ENCODE data around the gene PROCA1. TPM values are rescaled to one million over a fixed set of nuclear protein-coding genes. Genes with fewer than 3 reads are reported as not detected.

PROCA1 gene, protein sequence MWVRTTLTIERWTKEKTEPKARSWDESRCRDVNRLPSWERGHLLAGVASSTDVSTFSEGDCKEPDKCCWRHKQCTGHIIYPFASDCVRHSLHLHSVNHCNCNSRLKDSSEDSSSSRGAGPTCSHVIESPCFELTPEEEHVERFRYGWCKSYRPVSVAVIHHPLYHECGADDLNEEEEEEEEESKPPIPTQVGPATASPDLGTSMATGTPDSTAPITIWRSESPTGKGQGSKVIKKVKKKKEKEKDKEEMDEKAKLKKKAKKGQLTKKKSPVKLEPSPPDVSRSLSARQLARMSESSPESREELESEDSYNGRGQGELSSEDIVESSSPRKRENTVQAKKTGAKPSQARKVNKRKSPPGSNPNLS
- total RNA-seq (1 to 10 TPM; 4.0 to 6.7 (median 5.0) TPM), polyA plus RNA-seq (1 to 10 TPM; 2.7 to 6.5 TPM)
- long read RNA-seq, donor 1, partial matches to known transcripts: 0 of 15 reads
- long read RNA-seq, donor 1, other reads (novel, unspliced or antisense): 14 of 15 reads
- long read RNA-seq, donor 2, partial matches to known transcripts: 0 of 2 reads
- long read RNA-seq, donor 2, other reads (novel, unspliced or antisense): 0 of 2 reads
- long read RNA-seq, donor 3, partial matches to known transcripts: 0 of 3 reads
- long read RNA-seq, donor 3, other reads (novel, unspliced or antisense): 1 of 3 reads

DNA sequence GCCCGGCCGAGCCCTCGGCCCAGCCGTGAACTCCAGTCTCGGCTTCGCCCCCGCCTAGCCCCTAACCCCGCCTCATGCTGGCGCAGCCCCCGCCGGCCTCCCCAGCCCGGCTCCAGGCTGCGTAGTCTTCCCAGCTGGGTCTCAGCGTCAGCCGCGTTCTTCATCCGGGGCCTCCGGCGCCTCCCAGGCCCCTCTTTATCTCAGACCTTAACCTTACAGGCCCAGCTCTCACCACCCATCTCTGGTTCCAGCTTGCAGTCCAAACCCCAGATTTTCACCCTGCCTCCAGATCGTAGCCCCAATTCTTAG lies at the start of gene PROCA1:
PROCA1 (minus strand) TSS at position 166 of the 309 bp plus-strand sequence. CDS start 228 bp downstream, outside the sequence.
- intact Hi-C loops (cut with DNase I): no loop called here
- Histone ChIP-seq H3K9me3 (no peaks in the 10 kb centered on the region), H3K4me3 (peak within 1 kb of the TSS; percentile 66), H3K36me3 (no peaks in the 10 kb centered on the region), H3K4me1 (ENCODE audit: insufficient read depth) (peaks cover 8% of the 10 kb centered on the region), H3K27ac (peak within 1 kb of the TSS; percentile 34 to 95), H3K27me3 (no peaks in the 10 kb centered on the region)
- peak in 2 of 5 donors; percentile 85 for DNase-seq
- no peak for TF ChIP-seq EP300 (IDR thresholded peaks at IDR 0.05)
- no peak for TF ChIP-seq POLR2A (IDR thresholded peaks at IDR 0.05)
- TF ChIP-seq, protein P1, sequence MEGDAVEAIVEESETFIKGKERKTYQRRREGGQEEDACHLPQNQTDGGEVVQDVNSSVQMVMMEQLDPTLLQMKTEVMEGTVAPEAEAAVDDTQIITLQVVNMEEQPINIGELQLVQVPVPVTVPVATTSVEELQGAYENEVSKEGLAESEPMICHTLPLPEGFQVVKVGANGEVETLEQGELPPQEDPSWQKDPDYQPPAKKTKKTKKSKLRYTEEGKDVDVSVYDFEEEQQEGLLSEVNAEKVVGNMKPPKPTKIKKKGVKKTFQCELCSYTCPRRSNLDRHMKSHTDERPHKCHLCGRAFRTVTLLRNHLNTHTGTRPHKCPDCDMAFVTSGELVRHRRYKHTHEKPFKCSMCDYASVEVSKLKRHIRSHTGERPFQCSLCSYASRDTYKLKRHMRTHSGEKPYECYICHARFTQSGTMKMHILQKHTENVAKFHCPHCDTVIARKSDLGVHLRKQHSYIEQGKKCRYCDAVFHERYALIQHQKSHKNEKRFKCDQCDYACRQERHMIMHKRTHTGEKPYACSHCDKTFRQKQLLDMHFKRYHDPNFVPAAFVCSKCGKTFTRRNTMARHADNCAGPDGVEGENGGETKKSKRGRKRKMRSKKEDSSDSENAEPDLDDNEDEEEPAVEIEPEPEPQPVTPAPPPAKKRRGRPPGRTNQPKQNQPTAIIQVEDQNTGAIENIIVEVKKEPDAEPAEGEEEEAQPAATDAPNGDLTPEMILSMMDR (IDR thresholded peaks at IDR 0.05): no peak
- 0 to 1% (median 1%) methylated on average over 19 to 20 of the region's 20 CpGs for WGBS, 3 donors

DNA sequence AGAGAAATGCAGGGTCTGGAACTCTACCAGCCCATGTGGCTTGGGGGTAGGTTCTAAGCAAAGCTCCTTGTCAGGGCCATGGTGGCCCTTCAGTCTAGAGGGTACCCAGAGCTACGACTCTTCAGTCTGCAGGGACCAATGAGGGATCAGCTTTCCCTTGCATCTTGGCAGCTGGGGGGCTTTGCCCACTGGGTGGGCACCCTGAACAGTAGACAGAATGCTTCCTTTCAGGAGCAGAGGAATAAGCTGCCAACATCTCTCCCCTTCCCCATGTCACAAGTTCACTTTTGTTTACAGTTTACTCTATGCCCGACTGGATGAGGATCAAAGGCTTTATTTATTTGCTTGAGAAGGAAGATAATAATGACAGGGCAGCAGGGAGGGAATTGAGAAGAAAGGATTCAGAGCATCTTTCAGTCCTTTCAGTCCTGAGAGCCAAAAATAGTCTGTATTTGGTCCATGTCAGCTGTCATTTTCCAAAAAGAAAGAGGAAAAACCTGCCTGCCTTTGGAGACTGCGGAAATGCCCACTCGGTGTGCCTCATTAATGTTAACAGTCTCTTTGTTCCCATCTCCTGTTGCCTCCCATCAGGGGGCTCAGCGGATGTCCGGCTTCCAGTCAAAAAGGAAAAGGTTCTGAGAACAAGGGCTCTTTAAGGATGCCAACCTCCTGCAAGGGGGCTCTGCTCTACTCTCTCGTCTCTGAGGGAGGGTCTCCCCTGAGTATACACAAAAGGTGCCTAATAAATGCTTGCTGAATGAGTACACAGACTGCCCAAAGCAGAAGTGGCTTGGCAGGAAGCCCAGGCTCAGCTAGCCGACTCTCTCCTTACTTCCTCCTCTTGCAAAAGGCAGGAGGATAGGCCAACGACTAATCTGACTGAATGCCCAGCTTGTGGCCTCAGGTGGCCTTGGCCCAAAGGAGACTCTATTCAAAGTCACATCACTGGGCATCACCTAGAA lies 49.2 kb upstream of the PROCA1 start:
- no peak for TF ChIP-seq POLR2A (IDR thresholded peaks at IDR 0.05)
- no peak for TF ChIP-seq EP300 (IDR thresholded peaks at IDR 0.05)
- TF ChIP-seq, protein P1 (IDR thresholded peaks at IDR 0.05): no peak
- intact Hi-C loops (cut with DNase I): loop anchor here in 3 of 4 donors (5.0 to 10.0 kb wide), 3 partner anchors 94 to 154 kb away; partner anchors contain the start of genes DHRS13 (in 1 of the 3) and ERAL1 (in 1 of the 3)
- WGBS, 3 donors: 43 to 50% (median 48%) methylated on average over 9 of the region's 9 CpGs

DNA sequence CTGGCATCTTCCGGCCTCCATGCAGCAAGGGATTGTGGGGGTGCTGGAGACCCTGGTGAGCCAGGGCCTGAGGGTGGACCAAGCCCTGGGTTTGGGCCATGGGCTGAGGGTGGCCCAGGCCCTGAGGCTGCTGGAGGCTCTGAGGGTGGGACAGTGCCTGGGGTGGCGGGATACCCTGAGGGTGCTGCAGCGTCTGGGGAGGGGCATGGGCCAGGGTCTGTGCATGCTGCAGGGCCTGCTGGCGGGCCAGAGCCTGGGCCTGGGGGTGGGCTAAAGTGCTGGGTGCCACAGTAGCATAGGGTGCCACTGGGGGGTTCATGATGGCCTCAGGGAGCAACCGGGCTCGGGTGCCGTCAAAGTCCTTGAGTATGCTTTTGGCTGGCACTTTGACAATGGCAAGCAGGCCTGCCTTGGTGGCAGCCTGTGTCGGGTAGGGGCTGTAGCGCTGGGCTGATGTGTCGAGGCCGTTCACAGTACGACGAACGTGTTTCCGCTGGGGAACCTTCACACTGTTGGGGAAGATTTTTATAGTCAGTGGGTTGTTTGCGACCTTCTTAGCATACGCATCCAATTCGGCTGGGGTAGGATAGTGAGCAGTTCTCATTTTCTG lies 47.7 kb upstream of the PROCA1 start:
- Histone ChIP-seq H3K4me3 (no peak overlapping the region), H3K27ac (no peak overlapping the region), H3K9me3 (no peaks in the 10 kb centered on the region), H3K36me3 (no peaks in the 10 kb centered on the region), H3K4me1 (ENCODE audit: insufficient read depth) (no peaks in the 10 kb centered on the region), H3K27me3 (no peaks in the 10 kb centered on the region)
- intact Hi-C loops (cut with DNase I): loop anchor here in 1 of 4 donors (10.0 kb wide), 1 partner anchor 145 kb away; the partner anchor contains the start of gene DHRS13
- no peak for DNase-seq
- 87 to 92% (median 88%) methylated on average over 12 to 18 of the region's 18 CpGs for WGBS, 3 donors
- TF ChIP-seq EP300 (IDR thresholded peaks at IDR 0.05) (no peak), POLR2A (IDR thresholded peaks at IDR 0.05) (no peak)
- TF ChIP-seq, protein P1 (IDR thresholded peaks at IDR 0.05): no peak

More for the DNA sequence above, 49.2 kb upstream of the PROCA1 start:
- Histone ChIP-seq H3K4me1 (ENCODE audit: insufficient read depth) (no peaks in the 10 kb centered on the region), H3K4me3 (no peak overlapping the region), H3K36me3 (no peaks in the 10 kb centered on the region), H3K9me3 (no peaks in the 10 kb centered on the region), H3K27me3 (no peaks in the 10 kb centered on the region), H3K27ac (no peak overlapping the region)
- no peak for DNase-seq

All from ovary (tissue), 10 donors.